ENCODE data around the gene BAG2. TPM values are rescaled to one million over a fixed set of nuclear protein-coding genes. Genes with fewer than 3 reads are reported as not detected.

BAG2 gene
- polyA plus RNA-seq, 3 donors = 0.09 to 0.21 (median 0.20) TPM

DNA sequence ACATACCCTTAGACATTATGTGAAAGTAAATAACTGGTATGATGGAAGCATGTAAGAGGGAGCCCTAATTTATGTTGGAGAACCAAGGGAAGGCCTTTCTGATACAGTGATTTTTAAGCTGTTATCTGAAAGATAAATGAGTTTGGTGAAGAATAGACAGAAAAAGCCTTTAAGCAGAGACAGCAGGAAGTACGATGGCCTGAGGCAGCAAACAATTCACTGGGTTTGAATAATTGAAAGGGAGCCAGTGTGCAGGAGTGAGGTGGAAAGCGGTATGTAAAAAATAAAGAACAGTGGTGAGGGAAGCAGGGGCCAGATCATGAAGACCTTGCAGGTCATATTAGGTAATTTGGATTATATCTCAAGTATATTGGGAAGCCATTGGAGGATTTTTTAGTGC lies 54.1 kb downstream of the BAG2 start:
- TF ChIP-seq, protein P1, sequence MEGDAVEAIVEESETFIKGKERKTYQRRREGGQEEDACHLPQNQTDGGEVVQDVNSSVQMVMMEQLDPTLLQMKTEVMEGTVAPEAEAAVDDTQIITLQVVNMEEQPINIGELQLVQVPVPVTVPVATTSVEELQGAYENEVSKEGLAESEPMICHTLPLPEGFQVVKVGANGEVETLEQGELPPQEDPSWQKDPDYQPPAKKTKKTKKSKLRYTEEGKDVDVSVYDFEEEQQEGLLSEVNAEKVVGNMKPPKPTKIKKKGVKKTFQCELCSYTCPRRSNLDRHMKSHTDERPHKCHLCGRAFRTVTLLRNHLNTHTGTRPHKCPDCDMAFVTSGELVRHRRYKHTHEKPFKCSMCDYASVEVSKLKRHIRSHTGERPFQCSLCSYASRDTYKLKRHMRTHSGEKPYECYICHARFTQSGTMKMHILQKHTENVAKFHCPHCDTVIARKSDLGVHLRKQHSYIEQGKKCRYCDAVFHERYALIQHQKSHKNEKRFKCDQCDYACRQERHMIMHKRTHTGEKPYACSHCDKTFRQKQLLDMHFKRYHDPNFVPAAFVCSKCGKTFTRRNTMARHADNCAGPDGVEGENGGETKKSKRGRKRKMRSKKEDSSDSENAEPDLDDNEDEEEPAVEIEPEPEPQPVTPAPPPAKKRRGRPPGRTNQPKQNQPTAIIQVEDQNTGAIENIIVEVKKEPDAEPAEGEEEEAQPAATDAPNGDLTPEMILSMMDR (IDR thresholded peaks at IDR 0.05) = no peak
- no peaks in the 10 kb centered on the region for H3K79me2 ChIP-seq (ENCODE audit: insufficient read depth, low read length)
- peaks cover 13 to 15% (median 14%) of the 10 kb centered on the region in 3 donors for H3K27me3 Mint-ChIP-seq (ENCODE audit: low read depth in 3 of 3)
- no peak overlapping the region for H3K9ac ChIP-seq (ENCODE audit: insufficient read depth, low read length, poor library complexity, severe bottlenecking)
- peaks cover 0 to 1% (median 0%) of the 10 kb centered on the region in 7 donors for H3K9me3 Mint-ChIP-seq
- H3K4me1 Mint-ChIP-seq = peaks cover 13% of the 10 kb centered on the region
- H3K4me2 ChIP-seq (replicated peaks; ENCODE audit: extremely low read depth, low read length, poor library complexity, severe bottlenecking) = no peak overlapping the region
- peaks cover 10 to 17% of the 10 kb centered on the region in 2 donors for H3K4me1 ChIP-seq (ENCODE audit: control insufficient read depth in 1 of 2, insufficient read depth in 2 of 2, low read length in 2 of 2)
- no peak overlapping the region for H3K4me3 Mint-ChIP-seq
- WGBS (ENCODE audit: insufficient coverage) = 92% methylated on average over 1 of the region's 2 CpGs
- H4K20me1 ChIP-seq (ENCODE audit: insufficient read depth, low read length) = no peaks in the 10 kb centered on the region
- H3K4me3 ChIP-seq (replicated peaks in 1 of 3; ENCODE audit: low read depth in 2 of 3, low read length in 3 of 3) = no peak overlapping the region
- no peak overlapping the region for H3K27ac Mint-ChIP-seq
- intact Hi-C loops (cut with micrococcal nuclease) = no loop called here
- H3K27ac ChIP-seq (ENCODE audit: low read depth in 1 of 2, low read length in 2 of 2) = no peak overlapping the region
- H3K27me3 ChIP-seq (ENCODE audit: control insufficient read depth in 2 of 2, insufficient read depth in 2 of 2, low read length in 2 of 2) = peaks cover 3 to 14% of the 10 kb centered on the region in 2 donors
- DNase-seq = no peak
- no peaks in the 10 kb centered on the region for H3K9me3 ChIP-seq (replicated peaks in 1 of 2; ENCODE audit: control insufficient read depth in 1 of 2, insufficient read depth in 1 of 2, low read length in 2 of 2)
- no peaks in the 10 kb centered on the region for H3K36me3 ChIP-seq (replicated peaks in 1 of 2; ENCODE audit: control insufficient read depth in 1 of 2, insufficient read depth in 2 of 2, low read length in 2 of 2)
- H2AFZ ChIP-seq (ENCODE audit: insufficient read depth, low read depth, low read length, poor library complexity, severe bottlenecking) = no peak overlapping the region
- no peaks in the 10 kb centered on the region for H3K36me3 Mint-ChIP-seq

Other genes with a start within 250 kb of the BAG2 start
- not detected for gene BEND6, start 217.2 kb upstream of the BAG2 start, polyA plus RNA-seq
- 1 to 10 TPM; 1.1 to 5.0 (median 4.4) TPM for gene KIAA1586, start 125.6 kb upstream of the BAG2 start, polyA plus RNA-seq
- gene ZNF451, start 82.1 kb upstream of the BAG2 start, polyA plus RNA-seq = 10 to 100 TPM in 2 of 3 donors, 1 to 10 TPM in 1; 7.9 to 22.0 (median 19.1) TPM
- gene RAB23, start 50.0 kb downstream of the BAG2 start, polyA plus RNA-seq = under 1 TPM; 0.16 to 0.46 (median 0.25) TPM
- 1 to 10 TPM; 2.8 to 5.1 (median 4.2) TPM for gene PRIM2, start 145.3 kb downstream of the BAG2 start, polyA plus RNA-seq